ENCODE measurements around the gene SLC39A7. TPM values are rescaled to one million over a fixed set of nuclear protein-coding genes. Genes with fewer than 3 reads are reported as not detected.

The SLC39A7 gene
- total RNA-seq, 1 donor from 2014 or later: 143 TPM

DNA sequence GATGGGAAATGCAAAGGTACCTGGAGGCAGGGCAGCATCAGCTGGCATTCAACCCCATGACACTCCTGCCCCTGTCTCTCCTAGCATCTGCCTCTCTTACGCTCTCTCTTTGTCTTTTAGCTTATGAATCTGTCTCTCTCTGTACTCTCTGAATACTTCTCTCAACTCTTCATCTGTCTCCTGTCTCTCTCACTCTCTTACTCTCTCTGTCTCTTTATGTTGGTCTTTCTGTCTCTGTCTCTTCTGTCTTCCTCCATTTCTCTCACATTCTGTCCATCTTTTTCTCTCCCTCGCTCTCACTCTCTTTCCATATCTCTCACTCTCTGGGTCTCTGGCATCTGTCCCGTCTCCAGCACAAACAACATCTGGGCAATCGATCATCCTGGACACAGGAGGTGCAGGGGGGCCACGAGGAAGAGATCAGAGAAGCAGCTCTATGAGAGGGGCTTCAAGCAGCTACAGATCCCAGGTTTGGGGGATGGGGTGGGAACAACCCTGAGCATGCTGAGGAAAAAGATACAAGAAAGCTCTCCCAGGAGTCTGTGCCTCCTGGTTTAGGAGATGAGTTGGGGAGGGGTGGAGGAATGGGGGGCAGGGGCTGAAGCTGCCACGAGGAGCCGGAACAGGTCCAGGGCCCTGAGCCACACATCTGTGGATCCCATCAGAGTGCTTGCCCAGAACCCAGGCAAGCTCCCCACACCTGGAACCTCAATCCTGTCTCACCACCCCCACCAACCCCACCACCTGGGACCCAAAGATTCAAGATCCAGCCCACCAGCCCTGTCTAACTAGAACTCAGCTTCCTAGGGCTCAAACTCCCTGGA lies 10.8 kb upstream of the SLC39A7 start:
- DNase-seq (ENCODE audit: extremely low read depth, low read depth, low spot score): no peak

DNA sequence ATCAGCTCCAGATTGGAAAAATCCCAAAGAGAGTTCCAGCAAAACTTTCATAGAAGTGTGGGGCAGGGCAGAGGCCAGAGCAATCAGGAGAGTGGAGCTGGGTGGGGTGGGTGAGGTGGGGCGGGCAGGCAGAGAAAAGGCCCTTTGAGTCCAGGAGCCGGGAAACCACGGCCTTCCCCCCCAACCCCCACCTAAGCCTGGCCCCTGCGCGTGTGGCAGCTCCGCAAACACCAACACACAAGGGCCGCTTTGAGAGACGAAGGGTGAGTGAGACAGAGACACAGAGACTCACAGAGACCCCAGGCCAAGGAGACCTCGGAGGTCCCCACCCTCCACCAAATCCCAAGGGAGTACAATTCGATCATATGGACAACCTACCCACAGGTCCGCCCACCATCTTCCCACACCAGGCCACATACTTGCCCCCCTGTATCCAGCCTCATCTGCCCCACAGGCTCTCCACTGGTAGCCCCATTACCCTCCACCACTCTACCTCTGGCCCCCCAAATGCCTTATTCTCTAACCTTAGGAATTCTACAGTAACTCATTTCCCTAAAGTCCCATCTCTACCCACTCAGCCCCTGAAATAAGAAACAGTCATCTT lies 10.1 kb upstream of the SLC39A7 start:
- DNase-seq (ENCODE audit: extremely low read depth, low read depth, low spot score): no peak

DNA sequence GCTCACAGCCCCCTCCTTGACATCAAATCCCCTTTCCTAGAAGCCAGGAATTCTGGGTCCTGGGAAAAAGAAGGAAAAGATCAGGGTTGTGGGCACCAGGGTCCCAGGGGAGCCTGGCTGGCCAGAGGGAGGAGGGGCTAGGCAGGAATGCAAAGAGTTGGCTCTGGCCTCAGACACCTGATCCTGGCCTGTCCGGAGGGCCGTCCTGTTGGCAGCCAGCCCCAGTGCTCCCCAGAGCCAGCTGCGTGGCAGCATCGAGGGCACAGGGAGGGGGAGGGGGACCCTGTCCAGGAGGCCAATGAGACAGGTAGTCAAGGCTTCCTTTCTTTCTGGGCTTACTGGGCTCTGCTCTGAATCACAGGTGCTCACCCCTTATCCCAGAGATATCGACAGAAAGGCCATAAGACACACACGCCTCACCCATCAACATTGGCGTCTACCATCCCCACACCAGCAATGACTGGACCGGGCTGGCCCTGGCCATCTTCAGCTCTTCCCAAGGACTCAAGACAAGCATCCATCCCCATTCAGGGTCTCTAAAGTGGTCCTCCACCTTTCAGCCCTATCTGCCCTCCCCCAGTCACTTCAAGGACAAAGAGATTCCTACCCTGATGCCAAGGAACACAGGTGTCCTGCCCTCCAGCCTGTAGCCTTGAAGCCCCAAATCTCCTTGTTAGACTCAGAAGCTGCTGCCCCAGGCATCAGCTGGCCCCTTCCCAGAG lies 9.1 kb upstream of the SLC39A7 start:
- no peak for DNase-seq (ENCODE audit: extremely low read depth, low read depth, low spot score)

DNA sequence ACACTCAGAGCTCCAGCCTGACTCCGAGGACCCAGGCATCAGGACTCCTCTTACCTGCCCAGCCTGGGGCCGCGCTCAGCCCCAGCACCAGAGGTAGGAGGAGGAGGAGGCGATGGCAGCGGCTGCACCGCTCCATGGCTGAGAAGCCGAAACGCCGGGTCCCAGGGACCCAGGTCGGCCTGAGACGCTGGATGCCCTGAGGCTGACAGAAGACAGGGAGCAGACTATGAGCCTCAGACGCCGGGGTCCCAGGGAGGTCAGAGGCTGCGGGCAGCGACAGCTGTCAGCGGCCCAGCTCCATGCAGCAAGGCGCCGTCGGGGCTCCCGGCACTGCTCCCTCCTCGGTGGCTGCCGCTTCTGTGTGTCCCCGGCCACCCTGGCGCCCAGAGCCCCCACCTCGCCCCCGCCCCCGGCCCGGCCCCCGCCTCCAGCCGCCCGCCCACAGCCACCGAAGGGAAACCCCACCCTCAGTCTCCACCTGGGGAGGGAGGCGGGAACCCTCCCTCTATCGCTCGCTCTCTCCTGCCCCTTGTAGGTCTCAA lies 8.5 kb upstream of the SLC39A7 start, which contains the start of gene COL11A2:
TSS of gene COL11A2 (minus strand) at position 363 of the 542 bp plus-strand sequence. CDS start at position 136, 227 bp downstream.
- no peak for DNase-seq (ENCODE audit: extremely low read depth, low read depth, low spot score)

DNA sequence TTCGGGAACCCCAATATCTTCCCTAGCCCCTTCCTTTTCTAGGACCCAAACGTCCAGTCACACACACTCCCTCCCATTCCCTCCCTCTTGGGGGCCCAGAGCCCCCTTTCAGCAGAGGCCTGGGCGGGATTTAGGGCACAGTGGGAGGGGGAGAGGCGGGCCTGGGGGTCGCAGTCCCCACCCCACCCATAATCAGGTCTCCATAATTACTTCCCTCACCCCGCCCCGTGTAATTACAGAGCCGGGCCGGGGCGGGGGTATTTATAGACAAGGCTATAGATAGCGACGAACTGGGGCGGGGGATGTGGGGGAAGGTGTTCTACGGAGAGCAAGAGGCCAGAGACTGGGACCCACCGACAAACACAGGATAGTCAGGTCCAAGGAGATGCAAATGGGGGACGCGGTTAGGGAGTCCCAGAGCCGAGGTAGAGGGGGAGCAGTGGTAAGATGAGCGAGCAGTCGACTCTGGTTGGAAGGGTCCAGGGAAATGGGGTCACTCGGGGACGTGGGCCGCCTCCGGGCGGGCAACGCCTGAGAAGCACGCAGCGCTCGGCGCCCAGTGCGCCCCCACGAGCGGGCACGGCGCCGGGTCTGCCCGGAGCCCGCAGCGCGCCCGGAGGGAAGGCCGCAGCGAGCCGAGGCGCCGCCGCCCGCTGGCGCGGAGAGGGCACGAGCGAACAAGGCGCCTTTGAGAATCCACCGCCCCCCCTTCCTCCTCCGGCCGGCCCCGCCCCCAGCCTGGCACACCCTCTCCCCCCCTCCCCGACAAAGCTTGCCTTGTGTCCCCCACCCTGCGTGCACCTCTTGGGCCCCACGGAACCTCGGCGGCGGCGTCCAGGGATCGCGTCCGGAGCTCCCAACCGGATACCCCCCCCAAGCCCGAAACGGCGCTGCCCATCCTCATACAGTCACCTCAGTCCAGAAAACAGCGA lies 7.7 kb upstream of the SLC39A7 start:
- no peak for DNase-seq (ENCODE audit: extremely low read depth, low read depth, low spot score)

DNA sequence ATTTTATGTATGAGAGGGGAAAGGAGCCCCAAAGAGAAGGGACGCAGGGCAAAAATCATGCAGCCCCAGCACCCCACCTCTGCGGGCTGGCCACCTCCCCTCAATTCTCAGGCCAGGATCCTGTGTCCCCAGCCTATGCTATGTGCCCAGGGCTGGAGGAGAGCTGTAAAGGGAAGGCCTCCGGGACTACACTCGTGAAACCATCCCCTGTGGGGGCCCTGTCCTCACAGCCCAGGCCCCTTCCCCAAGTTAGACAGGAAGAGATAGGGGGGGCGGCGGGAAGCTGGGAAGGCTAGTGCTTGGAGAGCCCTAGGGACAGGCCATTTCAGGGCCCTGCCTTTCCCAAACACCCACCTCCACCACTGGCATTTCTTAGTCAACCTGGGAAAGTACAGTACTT lies 7.0 kb upstream of the SLC39A7 start:
- DNase-seq (ENCODE audit: extremely low read depth, low read depth, low spot score): no peak

DNA sequence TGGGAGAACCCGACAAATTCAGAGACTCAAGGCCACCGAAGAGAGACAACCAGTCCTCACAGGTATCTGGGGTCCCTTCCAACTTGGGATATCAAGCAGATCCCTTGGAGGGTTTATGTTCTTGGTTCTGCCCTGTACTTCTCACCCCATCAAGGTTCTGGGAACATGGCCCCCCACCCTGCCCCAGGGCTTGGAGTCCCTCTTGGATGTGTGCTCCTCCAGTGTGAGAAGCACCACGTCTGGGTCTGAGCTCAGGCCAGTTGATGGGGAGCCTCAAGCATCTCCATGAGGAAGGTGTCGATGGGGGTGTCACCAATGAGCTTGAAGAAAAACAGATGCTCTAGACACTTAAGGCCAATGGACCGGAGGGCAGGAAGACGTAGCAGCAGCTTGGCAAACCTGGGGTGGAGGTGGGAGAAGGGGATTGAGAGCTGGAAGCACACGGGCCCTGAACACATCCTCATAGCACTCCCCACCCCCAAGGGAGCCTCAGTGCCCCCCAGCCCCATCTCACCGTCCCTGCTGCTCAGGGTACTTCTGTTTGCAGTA lies 6.2 kb upstream of the SLC39A7 start:
- DNase-seq (ENCODE audit: extremely low read depth, low read depth, low spot score): no peak

DNA sequence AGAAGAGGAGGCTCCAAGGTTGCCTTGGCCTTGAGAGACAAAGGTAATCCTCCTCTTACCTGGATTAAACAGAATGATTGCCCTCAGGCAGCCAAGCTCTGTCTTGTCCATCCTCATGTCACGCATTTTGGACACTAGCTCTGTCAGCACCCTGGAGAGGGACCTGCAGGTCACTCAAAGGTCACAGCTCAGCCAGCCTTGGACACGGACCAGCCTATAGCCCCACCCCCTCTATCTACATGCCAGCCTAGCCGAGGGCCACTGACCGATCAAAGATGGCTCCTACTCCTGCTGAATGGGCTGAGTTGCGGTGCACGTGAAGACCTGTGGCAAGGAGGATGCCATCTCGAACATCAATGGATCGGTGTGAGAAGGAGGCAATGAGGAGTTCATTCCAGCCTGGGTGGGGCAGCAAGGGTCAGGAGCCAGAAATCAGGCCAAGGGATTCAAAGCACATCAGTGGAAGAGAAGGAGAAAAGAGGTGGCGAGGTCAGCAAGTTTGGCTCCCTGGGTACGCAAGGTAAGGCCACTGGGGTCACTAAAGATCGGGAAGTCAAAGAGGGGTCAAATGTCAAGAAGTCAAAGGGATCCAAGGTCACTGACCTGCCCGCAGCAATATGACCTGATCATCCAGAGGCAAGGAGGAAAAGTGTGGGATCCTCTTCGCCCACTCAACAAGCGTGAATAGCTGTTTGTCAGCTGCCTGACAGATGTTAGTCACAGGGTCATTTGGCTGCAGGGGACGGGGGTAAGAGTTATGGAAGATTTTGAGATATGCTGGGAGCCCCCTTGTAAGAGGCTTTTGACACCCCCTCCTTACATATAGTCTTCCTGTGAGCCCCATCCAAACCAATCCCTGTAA lies 5.1 kb upstream of the SLC39A7 start:
- no peak for DNase-seq (ENCODE audit: extremely low read depth, low read depth, low spot score)

DNA sequence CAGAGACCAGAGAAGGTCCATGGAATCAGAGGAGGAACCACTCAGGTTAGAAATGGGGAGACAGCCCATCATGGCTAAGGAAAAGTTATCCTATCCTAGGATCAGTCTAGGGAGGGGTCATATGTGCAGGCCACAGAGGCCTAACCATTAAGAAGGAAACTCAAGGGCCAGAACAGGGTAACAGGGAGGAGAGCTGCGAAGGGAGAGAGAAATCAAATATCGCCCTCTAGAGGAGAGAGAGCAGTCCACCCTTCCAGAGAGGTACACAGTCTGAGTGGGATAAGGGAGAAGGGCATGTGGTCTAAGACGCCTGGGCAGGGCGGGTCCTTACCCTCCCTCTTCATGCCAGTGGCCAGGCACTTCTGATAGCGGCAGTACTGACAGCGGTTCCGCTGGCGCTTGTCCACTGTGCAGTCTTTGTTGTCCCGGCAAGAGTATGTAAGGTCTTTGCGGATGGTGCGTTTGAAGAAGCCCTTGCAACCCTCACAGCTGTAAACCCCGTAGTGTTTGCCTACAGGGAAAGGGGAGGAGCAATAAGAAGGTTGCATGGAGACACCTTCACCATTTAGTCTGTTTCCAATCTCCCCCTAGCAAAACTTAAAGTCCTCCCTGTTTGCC lies 3.1 kb upstream of the SLC39A7 start:
- DNase-seq (ENCODE audit: extremely low read depth, low read depth, low spot score): no peak

DNA sequence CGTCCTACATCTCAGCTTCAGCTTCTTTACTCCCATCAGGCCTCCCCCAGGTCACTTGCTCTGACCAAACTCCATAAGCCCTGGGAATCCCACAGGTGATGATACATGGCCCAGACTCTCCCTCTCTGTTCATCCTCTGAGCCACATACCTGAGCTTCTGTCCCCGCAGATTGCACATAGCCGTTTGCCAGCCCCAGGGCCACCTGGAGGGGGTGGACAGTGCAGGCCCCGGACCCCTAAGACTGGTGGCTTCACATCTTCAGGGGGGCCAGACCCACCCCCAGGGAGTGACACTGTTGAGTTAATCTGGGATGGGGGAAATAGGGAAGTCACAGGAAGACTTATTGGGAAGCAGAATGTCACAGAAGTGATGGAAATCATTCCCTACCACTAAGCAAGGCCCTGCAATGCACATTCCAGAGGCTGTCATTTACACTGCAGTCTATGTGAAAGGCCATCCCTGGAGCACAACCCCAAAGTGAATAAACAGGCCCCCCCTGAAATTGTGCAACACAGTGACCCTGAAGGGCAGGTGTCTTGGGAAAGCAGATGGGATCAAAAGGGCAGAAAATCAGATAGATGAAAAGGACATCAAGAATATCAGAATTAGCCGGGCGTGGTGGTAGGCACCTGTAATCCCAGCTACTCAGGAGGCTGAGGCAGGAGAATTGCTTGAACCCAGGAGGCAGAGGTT lies 2.4 kb upstream of the SLC39A7 start:
- DNase-seq (ENCODE audit: extremely low read depth, low read depth, low spot score): no peak

DNA sequence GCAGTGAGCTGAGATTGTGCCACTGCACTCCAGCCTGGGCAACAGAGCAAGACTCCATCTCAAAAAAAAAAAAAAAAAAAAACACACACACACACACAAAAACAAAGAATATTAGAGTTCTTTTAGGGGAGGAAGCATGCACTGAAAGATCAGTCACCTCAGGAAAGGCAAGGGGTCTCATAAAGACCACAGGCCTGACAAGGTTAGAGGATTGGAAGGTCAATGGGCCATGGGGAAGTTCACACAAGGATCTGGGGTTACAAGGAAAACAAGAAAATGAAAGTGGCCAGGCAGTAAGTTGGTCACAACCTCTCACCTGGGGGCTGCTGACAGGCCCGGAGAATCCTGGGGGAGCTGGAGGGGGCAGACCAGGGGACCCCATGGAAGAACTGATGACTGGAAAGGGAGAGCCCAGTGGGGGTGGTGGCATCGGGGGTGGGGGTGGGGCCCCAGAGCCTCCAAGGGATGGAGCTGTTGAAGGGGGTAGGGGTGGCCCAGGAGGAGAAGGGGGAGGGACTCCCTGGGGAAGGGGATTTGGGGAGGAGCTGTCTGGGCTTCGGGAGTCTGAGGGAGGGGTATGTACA lies 1.7 kb upstream of the SLC39A7 start:
- DNase-seq (ENCODE audit: extremely low read depth, low read depth, low spot score): no peak

DNA sequence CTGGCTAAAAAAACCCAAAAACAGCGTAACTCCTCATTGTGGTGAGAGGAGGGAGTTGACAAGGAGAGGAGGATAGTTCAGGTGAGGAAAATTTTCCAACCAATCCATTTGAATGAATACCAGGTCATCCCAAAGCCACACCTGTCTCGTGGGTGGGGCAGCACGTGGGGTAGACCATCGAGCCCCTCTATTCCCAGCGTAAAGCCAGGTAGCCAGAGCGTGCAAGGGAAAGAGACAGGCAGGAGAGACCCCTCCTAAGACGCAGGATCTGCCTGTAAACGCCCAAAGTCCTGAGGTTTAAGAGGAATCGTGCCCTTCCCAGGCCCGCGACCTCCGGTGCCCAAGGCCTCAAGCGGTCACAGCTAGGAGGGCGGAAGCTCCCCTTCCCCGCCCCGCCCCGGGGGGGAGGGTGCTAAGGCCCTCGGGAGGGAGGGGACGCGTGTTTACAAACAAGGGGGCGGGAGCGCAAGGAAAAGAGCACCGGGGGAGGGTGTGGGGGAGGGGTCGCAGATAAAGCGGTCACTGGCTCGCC lies 914 bp upstream of the SLC39A7 start:
- DNase-seq (ENCODE audit: extremely low read depth, low read depth, low spot score): no peak

DNA sequence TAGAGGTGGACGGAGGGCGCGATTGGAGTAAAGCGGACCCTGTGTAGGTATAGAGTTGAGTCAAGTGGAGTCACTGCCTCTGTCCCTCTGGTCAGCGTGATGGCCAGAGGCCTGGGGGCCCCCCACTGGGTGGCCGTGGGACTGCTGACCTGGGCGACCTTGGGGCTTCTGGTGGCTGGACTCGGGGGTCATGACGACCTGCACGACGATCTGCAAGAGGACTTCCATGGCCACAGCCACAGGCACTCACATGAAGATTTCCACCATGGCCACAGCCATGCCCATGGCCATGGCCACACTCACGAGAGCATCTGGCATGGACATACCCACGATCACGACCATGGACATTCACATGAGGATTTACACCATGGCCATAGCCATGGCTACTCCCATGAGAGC lies 479 bp downstream of the SLC39A7 start:
- DNase-seq (ENCODE audit: extremely low read depth, low read depth, low spot score): no peak

DNA sequence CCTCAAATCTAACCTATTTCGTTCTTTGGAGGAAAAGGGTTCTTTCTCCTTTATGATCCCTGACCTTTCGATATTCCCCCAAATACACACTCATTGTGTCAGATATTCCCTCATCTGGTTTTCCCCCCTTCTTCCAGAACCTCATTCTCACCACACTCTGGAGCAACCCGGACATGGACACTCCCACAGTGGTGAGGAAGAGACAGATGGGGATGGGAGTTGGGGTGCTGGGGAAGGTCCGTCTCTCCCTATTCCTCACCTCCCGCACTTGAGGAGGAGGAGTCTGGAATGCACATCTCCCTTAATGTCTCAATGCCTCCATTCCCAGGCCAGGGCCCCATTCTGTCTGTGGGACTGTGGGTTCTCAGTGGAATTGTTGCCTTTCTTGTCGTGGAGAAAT lies 1.3 kb downstream of the SLC39A7 start:
- no peak for DNase-seq (ENCODE audit: extremely low read depth, low read depth, low spot score)

DNA sequence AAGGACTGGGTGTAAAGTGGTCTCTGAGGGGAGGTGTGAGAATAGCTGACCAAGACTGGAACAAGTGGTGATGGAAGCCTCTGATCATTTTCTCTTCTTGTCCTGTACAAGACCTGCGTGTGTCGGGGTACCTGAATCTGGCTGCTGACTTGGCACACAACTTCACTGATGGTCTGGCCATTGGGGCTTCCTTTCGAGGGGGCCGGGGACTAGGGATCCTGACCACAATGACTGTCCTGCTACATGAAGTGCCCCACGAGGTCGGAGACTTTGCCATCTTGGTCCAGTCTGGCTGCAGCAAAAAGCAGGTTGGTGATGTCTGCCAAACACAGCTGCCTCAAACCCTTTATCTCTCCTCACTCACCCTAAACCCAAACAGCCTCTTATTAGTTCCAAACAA lies 2.1 kb downstream of the SLC39A7 start:
- DNase-seq (ENCODE audit: extremely low read depth, low read depth, low spot score): no peak

DNA sequence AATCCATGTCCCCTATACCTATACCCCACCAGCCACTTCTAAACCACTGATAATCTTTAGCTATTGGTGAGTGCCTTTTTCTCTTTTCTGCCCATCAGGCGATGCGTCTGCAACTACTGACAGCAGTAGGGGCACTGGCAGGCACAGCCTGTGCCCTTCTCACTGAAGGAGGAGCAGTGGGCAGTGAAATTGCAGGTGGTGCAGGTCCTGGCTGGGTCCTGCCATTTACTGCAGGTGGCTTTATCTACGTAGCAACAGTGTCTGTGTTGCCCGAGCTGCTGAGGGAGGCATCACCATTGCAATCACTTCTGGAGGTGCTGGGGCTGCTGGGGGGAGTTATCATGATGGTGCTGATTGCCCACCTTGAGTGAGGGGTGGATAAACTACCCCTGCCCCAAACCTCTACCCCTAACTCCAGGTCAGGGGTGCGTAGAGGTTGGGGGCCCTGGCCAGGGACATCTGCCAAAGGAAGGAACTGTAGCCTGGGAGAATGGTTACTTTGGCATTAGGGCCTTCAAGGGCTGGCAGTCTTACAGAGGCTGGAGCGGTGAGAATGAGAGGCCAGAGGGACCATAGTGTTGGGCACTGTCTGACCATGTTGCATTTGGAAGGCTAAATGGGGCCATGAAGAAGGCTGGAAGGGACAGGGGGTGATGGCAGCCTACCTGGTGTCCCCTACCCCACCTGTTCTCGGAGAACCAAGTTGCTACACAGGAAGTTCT lies 2.9 kb downstream of the SLC39A7 start:
- DNase-seq (ENCODE audit: extremely low read depth, low read depth, low spot score): no peak

DNA sequence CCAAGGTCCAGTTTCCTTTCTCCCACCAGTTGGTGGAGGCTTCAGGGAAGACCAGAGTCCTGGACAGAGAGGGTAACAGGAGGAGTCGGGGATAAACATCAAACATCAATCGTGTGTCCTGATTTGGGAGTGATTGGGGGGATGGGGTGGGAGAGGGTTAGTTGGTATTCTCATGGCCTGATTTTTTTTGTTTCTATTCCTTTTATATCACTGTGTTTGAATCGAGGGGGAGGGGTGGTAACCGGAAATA lies 3.4 kb downstream of the SLC39A7 start:
- DNase-seq (ENCODE audit: extremely low read depth, low read depth, low spot score): no peak
